Keratinocyte (primary cell): ENCODE measurements around the gene GRPEL1. TPM values are rescaled to one million over a fixed set of nuclear protein-coding genes. Genes with fewer than 3 reads are reported as not detected.

ENCODE experiments used
- DNase-seq: peaks from one replicate; pipeline ENCODE4 v3.0.0-alpha.2; 2011; ENCODE audit warnings: low read depth, missing footprints, low spot score
- FAIRE-seq: peaks from 2 replicates; lab custom pipeline; 2011; peaks lifted over from hg19 to GRCh38; lab: Jason Lieb, UNC
- H2AFZ ChIP-seq: 2 replicates; pipeline ENCODE4 v1.6.0; 2012; ENCODE audit warnings: low read length, control low read depth, inconsistent platforms; ENCODE audit not compliant: control insufficient read depth
- H3K27ac ChIP-seq: 2 replicates; pipeline ENCODE4 v1.5.1; 2011; ENCODE audit warnings: low read length; ENCODE audit not compliant: control insufficient read depth, insufficient read depth
- H3K27me3 ChIP-seq: 3 replicates; pipeline ENCODE4 v1.6.0; 2011; ENCODE audit warnings: low read length; ENCODE audit not compliant: control insufficient read depth, insufficient read depth; ENCODE audit errors: extremely low read depth
- H3K36me3 ChIP-seq, 2 experiments: 2 replicates in 1 of 2; 3 replicates in 1 of 2; pipeline ENCODE4 v1.5.1; 2011; ENCODE audit warnings: low read length in 2 of 2, mild to moderate bottlenecking in 1 of 2; ENCODE audit not compliant: control insufficient read depth in 2 of 2, insufficient read depth in 2 of 2; ENCODE audit errors: extremely low read depth in 1 of 2
- H3K4me1 ChIP-seq: 3 replicates; pipeline ENCODE4 v1.5.1; 2011; ENCODE audit warnings: low read length; ENCODE audit not compliant: control insufficient read depth, insufficient read depth; ENCODE audit errors: extremely low read depth
- H3K4me2 ChIP-seq: 3 replicates; pipeline ENCODE4 v1.6.0; 2011; ENCODE audit warnings: low read depth, low read length; ENCODE audit not compliant: control insufficient read depth, insufficient read depth; ENCODE audit errors: extremely low read depth
- H3K4me3 ChIP-seq, 3 experiments: fragments of 200-600 bp in 1 of 3; sonication (generic) in 1 of 3; 2 replicates in 2 of 3; 3 replicates in 1 of 3; pipeline ENCODE4 v1.5.1; 2011 to 2016; ENCODE audit warnings: low read length in 3 of 3, mild to moderate bottlenecking in 3 of 3, control low read depth in 2 of 3, inconsistent platforms in 1 of 3, low read depth in 1 of 3, mixed read lengths in 1 of 3, mixed run types in 1 of 3, moderate library complexity in 1 of 3; ENCODE audit not compliant: control insufficient read depth in 2 of 3, insufficient read depth in 2 of 3; ENCODE audit errors: extremely low read depth in 1 of 3
- H3K79me2 ChIP-seq: 2 replicates; pipeline ENCODE4 v1.6.0; 2012; ENCODE audit warnings: low read length; ENCODE audit not compliant: control insufficient read depth, insufficient read depth
- H3K9ac ChIP-seq: 3 replicates; pipeline ENCODE4 v1.6.0; 2011; ENCODE audit warnings: low read length; ENCODE audit not compliant: control insufficient read depth, insufficient read depth; ENCODE audit errors: extremely low read depth
- H3K9me1 ChIP-seq: 3 replicates; pipeline ENCODE4 v1.6.0; 2011; ENCODE audit warnings: low read length; ENCODE audit not compliant: control insufficient read depth, insufficient read depth; ENCODE audit errors: extremely low read depth
- H3K9me3 ChIP-seq: 2 replicates; pipeline ENCODE4 v1.5.1; 2012; ENCODE audit warnings: low read depth, low read length; ENCODE audit not compliant: control insufficient read depth
- H4K20me1 ChIP-seq: 3 replicates; pipeline ENCODE4 v1.6.0; 2011; ENCODE audit warnings: low read length; ENCODE audit not compliant: control insufficient read depth, insufficient read depth; ENCODE audit errors: extremely low read depth
- EZH2 ChIP-seq: IDR thresholded peaks from one replicate; pipeline ENCODE4 v1.6.1; 2012; ENCODE audit warnings: inconsistent platforms, mild to moderate bottlenecking, low read length, moderate library complexity
- dilution Hi-C: fragments of 300-500 bp; cut with MboI; formaldehyde crosslinking; loops from one replicate; pipeline ENCODE4 v1.7.0; 2020; ENCODE audit warnings: low sequenced_read_pairs; ENCODE audit not compliant: extremely low pct_ligation_motif_present
- polyA plus RNA-seq, 5 experiments: library from polyadenylated mRNA; depleted of rRNA in 3 of 5; stranded (reverse) in 3 of 5; stranded (forward) in 1 of 5; unstranded in 1 of 5; fragments of >200 nt; gene quantifications; 1 replicate in 1 of 5; 2 replicates in 3 of 5; 3 replicates in 1 of 5; pipeline versions ENCODE4 v1.2.1 to v1.2.3, GENCODE V29; 2011 to 2012; ENCODE audit warnings: missing spikeins in 2 of 5, low read depth in 1 of 5, low replicate concordance in 1 of 5
- TF ChIP-seq, protein P1 (sequence below), 3 experiments: IDR thresholded peaks in 1 of 3; conservative IDR thresholded peaks in 1 of 3; optimal IDR thresholded peaks in 1 of 3; 2 replicates in 2 of 3; 3 replicates in 1 of 3; pipeline versions ENCODE3 to v1.5.1; 2011; ENCODE audit warnings: low read length in 3 of 3, mild to moderate bottlenecking in 3 of 3, moderate library complexity in 2 of 3, control low read depth in 1 of 3, inconsistent platforms in 1 of 3; ENCODE audit not compliant: insufficient read depth in 2 of 3; ENCODE audit errors: extremely low read depth in 1 of 3

Gene GRPEL1
- polyA plus RNA-seq, 1 donor (not counting 4 experiments of a cell fraction or from before 2014, with no cell fraction given), result 59.1 TPM

DNA sequence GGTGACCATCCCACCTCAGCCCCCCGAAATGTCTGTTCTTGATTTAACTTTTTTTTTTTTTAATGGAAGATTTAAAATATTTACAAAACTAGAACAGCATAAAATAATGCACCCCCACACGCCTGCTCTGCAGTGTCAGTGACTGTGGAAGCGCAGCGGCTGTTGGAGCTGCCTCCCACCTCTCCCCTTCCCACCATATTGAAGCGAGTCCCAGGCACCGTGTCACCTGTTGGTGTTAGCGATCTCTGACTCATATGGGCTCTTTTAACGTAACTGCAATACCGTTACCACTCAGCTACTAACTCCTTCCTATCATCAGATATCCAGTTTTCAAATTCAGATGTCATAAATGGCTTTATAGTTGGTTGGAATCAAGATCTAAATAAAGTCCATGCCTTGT, 41.8 kb downstream of the GRPEL1 start:
- no peak overlapping the region for H3K9ac ChIP-seq
- H3K36me3 ChIP-seq, result peaks cover 36 to 48% of the 10 kb centered on the region in 2 experiments
- dilution Hi-C loops, result no loop called here
- H3K4me2 ChIP-seq, result no peak overlapping the region
- H3K9me3 ChIP-seq, result no peaks in the 10 kb centered on the region
- peaks cover 10% of the 10 kb centered on the region for H3K4me1 ChIP-seq
- H2AFZ ChIP-seq, result no peak overlapping the region
- FAIRE-seq (no peak), DNase-seq (no peak)
- H3K79me2 ChIP-seq, result no peaks in the 10 kb centered on the region
- H3K4me3 ChIP-seq, result no peak overlapping the region
- H3K27me3 ChIP-seq, result no peaks in the 10 kb centered on the region
- H3K27ac ChIP-seq, result no peak overlapping the region
- H4K20me1 ChIP-seq, result no peaks in the 10 kb centered on the region
- TF ChIP-seq EZH2, result no peak
- TF ChIP-seq, protein P1, sequence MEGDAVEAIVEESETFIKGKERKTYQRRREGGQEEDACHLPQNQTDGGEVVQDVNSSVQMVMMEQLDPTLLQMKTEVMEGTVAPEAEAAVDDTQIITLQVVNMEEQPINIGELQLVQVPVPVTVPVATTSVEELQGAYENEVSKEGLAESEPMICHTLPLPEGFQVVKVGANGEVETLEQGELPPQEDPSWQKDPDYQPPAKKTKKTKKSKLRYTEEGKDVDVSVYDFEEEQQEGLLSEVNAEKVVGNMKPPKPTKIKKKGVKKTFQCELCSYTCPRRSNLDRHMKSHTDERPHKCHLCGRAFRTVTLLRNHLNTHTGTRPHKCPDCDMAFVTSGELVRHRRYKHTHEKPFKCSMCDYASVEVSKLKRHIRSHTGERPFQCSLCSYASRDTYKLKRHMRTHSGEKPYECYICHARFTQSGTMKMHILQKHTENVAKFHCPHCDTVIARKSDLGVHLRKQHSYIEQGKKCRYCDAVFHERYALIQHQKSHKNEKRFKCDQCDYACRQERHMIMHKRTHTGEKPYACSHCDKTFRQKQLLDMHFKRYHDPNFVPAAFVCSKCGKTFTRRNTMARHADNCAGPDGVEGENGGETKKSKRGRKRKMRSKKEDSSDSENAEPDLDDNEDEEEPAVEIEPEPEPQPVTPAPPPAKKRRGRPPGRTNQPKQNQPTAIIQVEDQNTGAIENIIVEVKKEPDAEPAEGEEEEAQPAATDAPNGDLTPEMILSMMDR (optimal IDR thresholded peaks at IDR 0.05 in 1 of 3, IDR thresholded peaks at IDR 0.05 in 1 of 3, conservative IDR thresholded peaks at IDR 0.05 in 1 of 3; ENCODE audit: extremely low read depth in 1 of 3, insufficient read depth in 2 of 3, low read length in 3 of 3), result no peak
- no peaks in the 10 kb centered on the region for H3K9me1 ChIP-seq

DNA sequence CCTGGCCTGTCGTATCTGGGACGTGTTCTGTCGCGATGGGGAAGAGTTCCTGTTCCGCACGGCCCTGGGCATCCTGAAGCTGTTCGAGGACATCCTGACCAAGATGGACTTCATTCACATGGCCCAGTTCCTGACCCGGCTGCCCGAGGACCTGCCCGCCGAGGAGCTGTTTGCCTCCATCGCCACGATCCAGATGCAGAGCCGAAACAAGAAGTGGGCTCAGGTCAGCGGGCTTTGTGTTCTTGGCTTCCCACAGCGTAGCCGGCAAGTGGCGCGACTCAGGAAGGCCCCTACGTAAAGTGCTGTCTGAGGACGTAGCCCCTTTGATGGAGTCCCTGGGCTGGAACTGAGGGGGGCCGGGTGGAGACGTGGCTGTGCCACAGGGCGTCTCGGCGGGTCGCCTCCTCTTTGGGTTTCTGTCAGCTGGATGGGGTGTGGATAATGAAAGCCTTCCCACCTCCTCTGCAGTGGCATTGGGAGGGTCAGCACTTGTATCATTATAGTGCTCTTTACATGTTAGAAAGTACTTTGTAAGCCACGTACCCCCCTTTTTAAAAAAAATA, 42.7 kb downstream of the GRPEL1 start:
- no peak overlapping the region for H3K27ac ChIP-seq
- no peak overlapping the region for H3K9ac ChIP-seq
- H4K20me1 ChIP-seq, result no peaks in the 10 kb centered on the region
- H3K79me2 ChIP-seq, result no peaks in the 10 kb centered on the region
- peaks cover 33 to 45% of the 10 kb centered on the region in 2 experiments for H3K36me3 ChIP-seq
- no peaks in the 10 kb centered on the region for H3K9me1 ChIP-seq
- no peak overlapping the region for H2AFZ ChIP-seq
- H3K4me3 ChIP-seq, result no peak overlapping the region
- dilution Hi-C loops, result no loop called here
- H3K4me1 ChIP-seq, result peaks cover 10% of the 10 kb centered on the region
- H3K4me2 ChIP-seq, result no peak overlapping the region
- H3K9me3 ChIP-seq, result no peaks in the 10 kb centered on the region
- TF ChIP-seq EZH2, result no peak
- TF ChIP-seq, protein P1 (optimal IDR thresholded peaks at IDR 0.05 in 1 of 3, IDR thresholded peaks at IDR 0.05 in 1 of 3, conservative IDR thresholded peaks at IDR 0.05 in 1 of 3; ENCODE audit: extremely low read depth in 1 of 3, insufficient read depth in 2 of 3, low read length in 3 of 3), result no peak
- FAIRE-seq (no peak), DNase-seq (no peak)
- H3K27me3 ChIP-seq, result no peaks in the 10 kb centered on the region
